HepG2 (cell line): ENCODE measurements around the gene CHTF8. TPM values are rescaled to one million over a fixed set of nuclear protein-coding genes. Genes with fewer than 3 reads are reported as not detected.

Experiments
- DMAP1 ChIP-seq: IDR thresholded peaks from 2 replicates; pipeline ENCODE4 v1.6.1; 2016
- FOSL1 ChIP-seq: sonication (generic); formaldehyde crosslinking; IDR thresholded peaks from 2 replicates; pipeline ENCODE4 v1.9.0; 2021; ENCODE audit warnings: missing genetic modification reagents, borderline replicate concordance
- HHEX ChIP-seq: IDR thresholded peaks from 2 replicates; pipeline ENCODE4 v1.6.1; 2016; ENCODE audit warnings: control low read depth
- KIAA2018 ChIP-seq: sonication (generic); formaldehyde crosslinking; IDR thresholded peaks from 2 replicates; pipeline ENCODE4 v1.5.0; 2020; ENCODE audit warnings: mild to moderate bottlenecking, missing genetic modification reagents, borderline replicate concordance
- MED13 ChIP-seq: sonication (generic); formaldehyde crosslinking; IDR thresholded peaks from 2 replicates; pipeline ENCODE4 v1.5.0; 2020; ENCODE audit warnings: missing genetic modification reagents
- MNT ChIP-seq: fragments of 450-650 bp; IDR thresholded peaks from 2 replicates; pipeline ENCODE4 v1.6.1; 2016
- PRDM4 ChIP-seq: sonication (generic); formaldehyde crosslinking; IDR thresholded peaks from 2 replicates; pipeline ENCODE4 v1.9.0; 2021; ENCODE audit warnings: missing genetic modification reagents, borderline replicate concordance
- REPIN1 ChIP-seq: sonication (generic); formaldehyde crosslinking; IDR thresholded peaks from 2 replicates; pipeline ENCODE4 v1.8.0; 2022; ENCODE audit warnings: missing genetic modification reagents, low read depth, mild to moderate bottlenecking, borderline replicate concordance
- ZHX1 ChIP-seq: sonication (generic); formaldehyde crosslinking; IDR thresholded peaks from 2 replicates; pipeline ENCODE4 v1.8.1; 2022; ENCODE audit warnings: low read depth, mild to moderate bottlenecking, missing genetic modification reagents
- ZNF607 ChIP-seq: sonication (generic); formaldehyde crosslinking; IDR thresholded peaks from 2 replicates; pipeline ENCODE4 v1.5.1; 2020; ENCODE audit warnings: missing genetic modification reagents, mild to moderate bottlenecking, borderline replicate concordance
- ZNF777 ChIP-seq: sonication (generic); formaldehyde crosslinking; IDR thresholded peaks from 2 replicates; pipeline ENCODE4 v1.4.0; 2020; ENCODE audit warnings: missing genetic modification reagents
- ZNF790 ChIP-seq: sonication (generic); formaldehyde crosslinking; IDR thresholded peaks from 2 replicates; pipeline ENCODE4 v1.8.0; 2022; ENCODE audit warnings: missing genetic modification reagents, mild to moderate bottlenecking, borderline replicate concordance
- polyA plus RNA-seq, 8 experiments: library from polyadenylated mRNA; depleted of rRNA in 3 of 8; stranded (reverse) in 7 of 8; unstranded in 1 of 8; fragments of >200 nt; fragmentation: Illumina TruSeq in 4 of 8; extraction: Trizol in 4 of 8; gene quantifications; 2 replicates each; pipeline versions ENCODE4 v1.2.1 to v1.2.3, GENCODE V29; 2011 to 2016; ENCODE audit warnings: low read depth in 4 of 8, missing spikeins in 1 of 8, mixed read lengths in 1 of 8; ENCODE audit not compliant: insufficient read depth in 1 of 8
- total RNA-seq, 5 experiments: library from RNA; depleted of rRNA; stranded (reverse); fragments of >200 nt; fragmentation: Illumina TruSeq; extraction: Trizol; gene quantifications; 2 replicates each; pipeline ENCODE4 v1.2.3, GENCODE V29; 2016; ENCODE audit warnings: low read depth in 1 of 5

The CHTF8 gene
- total and polyA plus RNA-seq, 2 of the 13 experiments (the other 11 are each of a cell fraction or from before 2014, with no cell fraction given): 37.2 to 67.5 TPM

- TF ChIP-seq ZHX1 (CRISPR knock-in tag): no peak
- no peak for TF ChIP-seq HHEX (CRISPR knock-in tag)
- no peak for TF ChIP-seq ZNF777 (CRISPR knock-in tag)
- no peak for TF ChIP-seq FOSL1 (CRISPR knock-in tag)
- TF ChIP-seq ZNF790 (CRISPR knock-in tag): no peak
- no peak for TF ChIP-seq DMAP1 (CRISPR knock-in tag)
- no peak for TF ChIP-seq PRDM4
- peak; percentile 22; the same call in 1 of the 2 replicates for TF ChIP-seq MED13
- no peak for TF ChIP-seq REPIN1 (CRISPR knock-in tag)
- TF ChIP-seq MNT: no peak
- TF ChIP-seq ZNF607: no peak; the same call in none of the 2 replicates
- TF ChIP-seq KIAA2018 (CRISPR knock-in tag): no peak
Observed at GRCh38 chr16:69131839-69132423, 457 bp downstream of the CHTF8 start (continued).
